Activated CD8-positive, alpha-beta memory T cell treated with anti-CD3 and anti-CD28 coated beads for 4 hours (primary cell): Measurements from ENCODE around the gene CNTNAP4.

Source experiments
- DNase-seq, 2 donors: peaks; one replicate each; pipeline ENCODE4 v3.0.0-alpha.2; 2020; ENCODE audit warnings: low read depth in 2 of 2

The CNTNAP4 gene

GRCh38 chr16:76396977-76397376 is 119.8 kb downstream of the CNTNAP4 start:
- DNase-seq, result no peak

GRCh38 chr16:76409706-76410105 is 132.5 kb downstream of the CNTNAP4 start:
- DNase-seq, result no peak

DNA sequence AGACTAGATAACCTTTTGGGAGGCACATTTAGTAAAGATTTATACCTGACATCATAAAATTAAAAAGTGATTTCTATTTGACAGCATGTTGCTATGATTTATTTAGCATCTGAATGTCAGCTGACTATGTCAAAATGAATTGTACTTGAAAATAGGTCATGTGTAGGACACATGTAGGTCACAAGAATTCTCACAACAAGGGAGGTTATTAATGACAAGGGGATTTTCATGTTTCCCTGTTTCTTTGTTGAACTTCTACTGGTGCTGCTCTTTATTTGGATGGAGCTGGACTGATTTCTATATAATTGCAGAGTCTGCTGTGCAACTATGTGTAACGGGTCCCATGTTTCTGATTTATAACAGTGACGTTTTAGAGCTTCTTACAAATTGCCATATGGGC is 144.4 kb downstream of the CNTNAP4 start:
- DNase-seq, result no peak

DNA sequence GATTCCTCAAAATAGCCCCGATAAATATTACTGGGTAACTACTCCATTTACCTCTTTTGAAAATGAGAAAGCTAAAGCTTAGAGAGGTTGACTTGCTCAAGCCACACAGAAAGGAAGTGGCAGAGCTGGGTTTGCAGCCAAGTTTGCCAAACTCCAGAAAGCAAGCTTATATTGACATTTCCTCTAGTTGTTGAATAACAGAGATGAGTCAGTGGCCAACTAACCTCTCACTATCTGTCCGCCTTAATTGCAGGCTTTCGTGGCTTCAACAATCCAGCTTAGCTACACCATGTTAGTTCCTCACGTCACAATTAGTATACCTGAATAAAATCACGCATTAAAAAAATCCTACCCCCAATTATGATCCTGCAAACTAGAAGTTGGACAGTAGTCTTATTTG is 151.7 kb downstream of the CNTNAP4 start:
- DNase-seq, result no peak

DNA sequence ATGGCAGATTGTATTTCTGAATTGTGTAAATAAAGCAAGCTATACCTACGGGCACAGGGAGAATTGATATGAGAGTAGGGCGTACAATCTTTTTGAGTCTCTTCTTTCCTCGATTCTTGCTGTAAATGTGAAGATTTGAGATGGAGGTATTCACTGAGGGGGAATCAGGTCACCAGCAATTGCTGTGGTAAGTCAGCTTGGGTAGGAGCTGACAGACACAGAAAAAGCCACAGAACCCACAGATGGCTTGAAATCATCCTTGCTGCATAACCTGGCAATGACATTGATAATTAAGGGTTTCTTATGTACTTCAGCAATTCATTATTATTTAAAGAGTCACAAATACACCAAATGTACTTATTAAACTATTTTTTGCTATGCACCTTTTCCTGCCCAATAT is 164.2 kb downstream of the CNTNAP4 start:
- DNase-seq, result no peak

- DNase-seq, result no peak
Observed at GRCh38 chr16:76441876-76442275, 164.7 kb downstream of the CNTNAP4 start.

GRCh38 chr16:76443973-76444372 is 166.8 kb downstream of the CNTNAP4 start:
- DNase-seq, result no peak

DNA sequence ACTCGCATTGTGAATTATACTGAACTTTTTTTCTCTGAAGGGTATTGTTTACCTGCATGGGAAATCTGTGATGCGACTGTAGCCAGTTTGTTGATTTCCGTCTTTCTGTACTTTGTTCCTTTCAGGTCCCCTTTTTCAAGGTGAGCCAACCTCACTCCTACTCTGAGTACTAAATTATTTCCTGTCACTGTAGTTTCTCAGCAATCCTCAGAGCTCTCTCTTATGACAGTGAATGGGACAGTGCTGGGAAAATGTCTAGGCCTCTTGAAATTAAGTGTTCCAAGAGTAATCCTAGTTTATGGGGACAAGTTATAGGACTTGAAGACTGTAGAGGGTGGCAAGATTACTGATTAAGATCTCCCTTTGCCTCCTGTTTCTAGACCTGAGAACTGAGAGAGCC is 167.6 kb downstream of the CNTNAP4 start:
- DNase-seq, result no peak

DNA sequence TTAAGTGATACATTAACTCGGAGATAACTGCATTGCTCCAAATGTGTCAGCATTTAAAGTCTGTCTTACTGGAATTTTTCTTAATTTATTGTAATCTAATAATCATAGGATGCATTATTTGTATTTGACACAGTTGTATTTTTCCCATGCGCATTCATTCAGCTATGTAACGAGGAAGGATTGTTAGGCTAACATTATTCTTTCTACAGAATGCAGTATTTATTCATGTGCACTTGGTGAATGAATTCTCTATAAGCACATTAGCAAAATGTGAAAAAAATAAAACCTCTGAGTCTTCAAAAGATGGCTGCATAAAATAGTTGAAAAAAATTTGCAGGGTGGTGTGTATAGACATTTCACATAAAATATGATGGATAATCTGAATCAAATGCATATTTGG is 168.6 kb downstream of the CNTNAP4 start:
- no peak for DNase-seq

GRCh38 chr16:76446251-76446650 is 169.1 kb downstream of the CNTNAP4 start:
- DNase-seq, result no peak

GRCh38 chr16:76450890-76451289 is 173.7 kb downstream of the CNTNAP4 start:
- no peak for DNase-seq

DNA sequence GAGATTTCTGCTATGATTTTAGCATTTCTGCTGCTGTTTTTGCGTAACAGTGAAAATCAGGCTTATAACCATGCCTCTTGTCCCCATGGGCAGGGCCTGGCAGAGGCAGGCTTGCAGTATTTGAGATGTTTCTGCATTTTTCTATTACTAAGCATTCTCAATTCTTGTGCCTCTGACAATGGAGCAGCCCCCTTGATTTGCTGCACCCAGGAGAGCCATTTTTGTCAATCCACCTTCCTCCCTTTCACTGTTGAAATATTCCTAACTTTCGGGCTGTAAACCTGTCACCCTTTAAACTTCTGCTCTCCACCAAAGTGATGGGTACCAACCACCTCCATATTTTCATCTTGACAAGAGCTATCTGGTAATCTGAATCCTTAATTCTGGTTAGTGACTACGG is 178.1 kb downstream of the CNTNAP4 start:
- no peak for DNase-seq

GRCh38 chr16:76456016-76456415 is 178.8 kb downstream of the CNTNAP4 start:
- DNase-seq, result no peak

DNA sequence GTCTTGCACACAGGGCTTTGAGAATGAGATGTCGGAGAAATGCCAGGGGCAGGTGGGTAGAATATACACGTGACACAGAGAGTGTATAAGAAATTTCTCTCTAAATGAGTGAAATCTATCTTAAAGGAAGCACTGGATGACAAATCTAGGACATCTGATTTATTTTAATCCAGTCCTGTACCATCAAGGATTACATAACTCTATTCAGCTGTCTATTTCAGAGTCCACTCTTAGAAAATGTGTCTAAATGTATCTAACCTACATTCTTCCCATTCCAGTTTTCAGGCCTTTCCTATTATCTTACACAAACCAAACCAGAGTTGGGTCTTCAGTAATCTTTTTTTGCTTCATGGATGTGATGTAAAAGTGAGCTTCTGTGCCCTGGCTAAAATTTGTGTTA is 181.9 kb downstream of the CNTNAP4 start:
- DNase-seq, result no peak

- DNase-seq, result no peak
Observed at GRCh38 chr16:76461836-76462235, 184.6 kb downstream of the CNTNAP4 start.

DNA sequence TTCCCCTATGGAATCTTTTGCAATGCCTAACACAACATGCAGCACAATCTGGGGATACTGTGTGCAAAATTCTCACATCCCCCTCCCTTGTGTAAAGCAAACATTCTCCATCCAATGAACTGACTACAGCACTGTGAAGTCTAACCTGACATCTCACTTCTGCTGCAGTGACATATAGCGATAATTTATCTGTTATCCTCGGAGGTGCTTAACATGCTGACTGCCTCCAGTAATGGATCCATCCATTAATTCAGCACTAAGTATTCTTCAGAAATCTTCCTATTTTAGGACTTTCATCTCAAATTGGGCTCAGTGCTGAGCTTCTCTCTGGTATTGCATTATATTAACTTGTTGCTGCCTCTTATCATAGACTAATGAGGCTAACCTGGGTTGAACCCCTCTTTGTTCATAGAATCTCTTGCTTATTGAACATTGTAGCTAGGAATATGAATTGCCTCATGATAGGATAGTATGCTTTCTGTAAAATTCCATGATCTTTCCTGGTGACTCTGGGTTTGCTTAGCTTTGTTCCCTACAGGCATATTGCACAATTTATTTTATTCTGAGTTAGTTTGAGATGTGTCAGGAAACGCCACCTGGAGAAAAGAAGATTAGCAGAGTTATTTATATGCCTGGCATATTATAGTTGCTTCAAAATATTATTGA is 187.9 kb downstream of the CNTNAP4 start:
- no peak for DNase-seq

- DNase-seq, result no peak
Observed at GRCh38 chr16:76466871-76467270, 189.7 kb downstream of the CNTNAP4 start.

- no peak for DNase-seq
Observed at GRCh38 chr16:76474048-76474447, 196.8 kb downstream of the CNTNAP4 start.

GRCh38 chr16:76478105-76478504 is 200.9 kb downstream of the CNTNAP4 start:
- no peak for DNase-seq

DNA sequence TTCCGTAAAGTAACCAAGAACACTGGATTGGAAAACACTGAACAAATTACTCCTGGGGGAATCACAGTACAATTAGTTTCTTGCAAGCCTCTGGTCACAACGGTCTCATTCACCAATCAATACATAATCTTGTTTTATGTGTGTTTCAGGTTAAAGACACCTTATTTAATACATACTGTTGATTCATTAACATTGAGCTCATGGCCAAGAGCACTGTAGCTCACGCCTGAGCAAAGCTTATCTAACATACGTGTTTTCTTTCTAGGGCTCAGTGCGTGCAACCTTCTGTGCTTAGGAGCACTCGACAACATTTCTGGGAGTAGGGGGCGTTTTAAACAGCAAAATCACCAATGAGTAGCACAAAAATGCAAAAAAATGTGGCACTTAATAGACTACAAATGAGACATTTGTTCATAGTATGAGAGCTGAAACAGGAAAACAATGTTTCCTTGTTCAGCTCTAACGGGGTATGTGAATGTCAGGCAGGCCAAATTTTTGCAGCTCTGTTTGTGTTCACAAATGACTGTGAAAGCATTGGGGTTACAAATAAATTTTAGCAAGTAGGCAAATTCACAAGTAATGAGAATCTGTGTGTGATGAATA is 206.2 kb downstream of the CNTNAP4 start:
- DNase-seq, result no peak

- no peak for DNase-seq
Observed at GRCh38 chr16:76484020-76484419, 206.8 kb downstream of the CNTNAP4 start.

GRCh38 chr16:76486740-76487139 is 209.5 kb downstream of the CNTNAP4 start:
- no peak for DNase-seq

DNA sequence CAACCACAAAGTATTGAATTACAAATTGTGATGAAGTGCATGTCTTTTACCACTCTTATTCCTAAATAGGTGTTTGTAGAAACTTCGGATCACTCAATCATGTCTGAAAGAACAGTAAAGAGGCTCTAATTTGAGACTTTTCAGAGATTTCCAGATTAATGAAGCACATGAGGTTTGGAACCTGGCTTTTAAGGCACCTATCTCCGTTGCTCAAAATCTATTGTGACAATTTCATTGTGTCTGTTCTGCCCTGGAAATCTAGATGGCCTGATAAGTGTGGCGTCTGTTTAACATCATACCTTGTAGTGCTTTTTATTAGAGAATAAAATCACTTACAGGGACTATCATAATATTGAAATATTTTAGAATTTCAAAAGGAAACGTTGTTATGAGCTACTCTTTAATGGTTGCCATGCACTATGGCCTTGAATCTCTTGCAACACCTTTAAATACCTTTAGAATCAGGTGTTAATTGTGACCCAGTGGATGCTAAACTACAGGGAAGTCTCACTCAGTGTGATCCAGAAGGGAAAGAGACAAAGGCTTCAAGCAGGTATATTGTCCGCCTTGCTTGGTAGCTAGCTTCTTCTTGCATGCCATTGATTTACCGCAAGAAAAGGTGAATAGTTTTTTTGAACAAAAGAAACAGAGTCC is 210.3 kb downstream of the CNTNAP4 start:
- DNase-seq, result no peak
